ENCODE results near the gene HOXC10. TPM values are rescaled to one million over a fixed set of nuclear protein-coding genes. Genes with fewer than 3 reads are reported as not detected.

Gene HOXC10
- total RNA-seq (2014; rRNA removed; shearing (Covaris generic)): 5.3 and 18.7 TPM in 2 replicates

- peak; percentile 98 for DNase-seq (ENCODE audit: low read depth)
Measured at GRCh38 chr12:53984901-53985691, at the start of gene HOXC10. HOXC10 (plus strand) TSS chr12:53985146; CDS start chr12:53985260, 114 bp downstream.

GRCh38 chr12:53935383-53936341, 49.3 kb upstream of the HOXC10 start:
- no peak for DNase-seq (ENCODE audit: low read depth)

- no peak for DNase-seq (ENCODE audit: low read depth)
Measured at GRCh38 chr12:53937099-53937498, 47.8 kb upstream of the HOXC10 start.

- DNase-seq (ENCODE audit: low read depth): no peak
Measured at GRCh38 chr12:53937596-53938325, 47.2 kb upstream of the HOXC10 start.

GRCh38 chr12:53938326-53939140, 46.4 kb upstream of the HOXC10 start, which contains the start of gene HOXC13:
HOXC13 (plus strand) TSS chr12:53938831; CDS start chr12:53938907, 76 bp downstream.
- DNase-seq (ENCODE audit: low read depth): peak; percentile 100

GRCh38 chr12:53939141-53940108, 45.5 kb upstream of the HOXC10 start:
- peak; percentile 66 for DNase-seq (ENCODE audit: low read depth)

GRCh38 chr12:53940443-53941014, 44.4 kb upstream of the HOXC10 start:
- DNase-seq (ENCODE audit: low read depth): no peak

GRCh38 chr12:53941187-53941586, 43.8 kb upstream of the HOXC10 start:
- DNase-seq (ENCODE audit: low read depth): no peak

GRCh38 chr12:53941750-53942149, 43.2 kb upstream of the HOXC10 start:
- no peak for DNase-seq (ENCODE audit: low read depth)

GRCh38 chr12:53942467-53942997, 42.4 kb upstream of the HOXC10 start:
- DNase-seq (ENCODE audit: low read depth): no peak

GRCh38 chr12:53944209-53944608, 40.7 kb upstream of the HOXC10 start:
- no peak for DNase-seq (ENCODE audit: low read depth)

- no peak for DNase-seq (ENCODE audit: low read depth)
Measured at GRCh38 chr12:53944907-53945847, 39.8 kb upstream of the HOXC10 start.

- DNase-seq (ENCODE audit: low read depth): no peak
Measured at GRCh38 chr12:53947743-53948142, 37.2 kb upstream of the HOXC10 start.

GRCh38 chr12:53948650-53949593, 36.0 kb upstream of the HOXC10 start:
- DNase-seq (ENCODE audit: low read depth): no peak

- DNase-seq (ENCODE audit: low read depth): no peak
Measured at GRCh38 chr12:53949631-53950436, 35.1 kb upstream of the HOXC10 start.

GRCh38 chr12:53950437-53950773, 34.5 kb upstream of the HOXC10 start:
- no peak for DNase-seq (ENCODE audit: low read depth)
